ENCODE results near the gene ZNF367.
A peak's percentile ranks its signal among the peaks of the same experiment; 100 is the strongest.

- TF ChIP-seq CTCF (IDR thresholded peaks at IDR 0.05; ENCODE audit: extremely low read depth in 1 of 2, insufficient read depth in 1 of 2, low read depth in 1 of 2, low read length in 2 of 2) (no peak), POLR2A (IDR thresholded peaks at IDR 0.05; ENCODE audit: low read depth, low read length) (no peak), EZH2 (IDR thresholded peaks at IDR 0.05; ENCODE audit: borderline replicate concordance, low read depth, low read length, severe bottlenecking) (no peak), POLR2AphosphoS5 (IDR thresholded peaks at IDR 0.05; ENCODE audit: insufficient read depth, low read depth, low read length) (no peak), JUN (IDR thresholded peaks at IDR 0.05; ENCODE audit: borderline replicate concordance, insufficient read depth, insufficient read length, low read depth) (peak; percentile 32), MAX (IDR thresholded peaks at IDR 0.05; ENCODE audit: insufficient read depth, insufficient read length) (peak; percentile 73), FOS (IDR thresholded peaks at IDR 0.05; ENCODE audit: borderline replicate concordance, insufficient read depth, low read length) (peak; percentile 54), GATA2 (IDR thresholded peaks at IDR 0.05; ENCODE audit: insufficient read depth, insufficient read length, low read depth, low read length) (no peak)
Observed at GRCh38 chr9:96344458-96345180, 73.6 kb downstream of the ZNF367 start.

Measured in endothelial cell of umbilical vein (primary cell).